ENCODE measurements around the gene TRIM44. TPM values are rescaled to one million over a fixed set of nuclear protein-coding genes. Genes with fewer than 3 reads are reported as not detected.

TRIM44 gene
- total RNA-seq, 1 donor from 2014 or later = 9.7 TPM

- no peak for TF ChIP-seq CTCF (IDR thresholded peaks at IDR 0.05; ENCODE audit: insufficient read depth, low read length, severe bottlenecking)
- no peak for FAIRE-seq
- H3K4me3 ChIP-seq (ENCODE audit: low read depth, low read length) = no peak overlapping the region
- DNase-seq (ENCODE audit: low read depth) = peak; percentile 3
- no peaks in the 10 kb centered on the region for H3K27me3 ChIP-seq (ENCODE audit: control insufficient read depth, insufficient read depth, low read length)
- no peaks in the 10 kb centered on the region for H3K36me3 ChIP-seq (ENCODE audit: control insufficient read depth, insufficient read depth, low read length)
Measured at GRCh38 chr11:35717043-35717442, 54.5 kb downstream of the TRIM44 start.

- Histone ChIP-seq H3K36me3 (ENCODE audit: control insufficient read depth, insufficient read depth, low read length) (no peaks in the 10 kb centered on the region), H3K4me3 (ENCODE audit: low read depth, low read length) (no peak overlapping the region), H3K27me3 (ENCODE audit: control insufficient read depth, insufficient read depth, low read length) (no peaks in the 10 kb centered on the region)
- TF ChIP-seq CTCF (IDR thresholded peaks at IDR 0.05; ENCODE audit: insufficient read depth, low read length, severe bottlenecking) = no peak
- DNase-seq (ENCODE audit: low read depth) = no peak
- no peak for FAIRE-seq
Measured at GRCh38 chr11:35717520-35717919, 54.9 kb downstream of the TRIM44 start.

GRCh38 chr11:35721651-35722282 is 59.2 kb downstream of the TRIM44 start:
- FAIRE-seq (no peak), DNase-seq (ENCODE audit: low read depth) (no peak)
- no peak for TF ChIP-seq CTCF (IDR thresholded peaks at IDR 0.05; ENCODE audit: insufficient read depth, low read length, severe bottlenecking)
- Histone ChIP-seq H3K4me3 (ENCODE audit: low read depth, low read length) (no peak overlapping the region), H3K27me3 (ENCODE audit: control insufficient read depth, insufficient read depth, low read length) (no peaks in the 10 kb centered on the region), H3K36me3 (ENCODE audit: control insufficient read depth, insufficient read depth, low read length) (peaks cover 1% of the 10 kb centered on the region)

- DNase-seq (ENCODE audit: low read depth) = no peak
- H3K4me3 ChIP-seq (ENCODE audit: low read depth, low read length) = no peak overlapping the region
- no peaks in the 10 kb centered on the region for H3K27me3 ChIP-seq (ENCODE audit: control insufficient read depth, insufficient read depth, low read length)
- H3K36me3 ChIP-seq (ENCODE audit: control insufficient read depth, insufficient read depth, low read length) = peaks cover 1% of the 10 kb centered on the region
- no peak for FAIRE-seq
- TF ChIP-seq CTCF (IDR thresholded peaks at IDR 0.05; ENCODE audit: insufficient read depth, low read length, severe bottlenecking) = no peak
Measured at GRCh38 chr11:35722641-35723040, 60.1 kb downstream of the TRIM44 start.

GRCh38 chr11:35723493-35723892 is 60.9 kb downstream of the TRIM44 start:
- Histone ChIP-seq H3K27me3 (ENCODE audit: control insufficient read depth, insufficient read depth, low read length) (no peaks in the 10 kb centered on the region), H3K4me3 (ENCODE audit: low read depth, low read length) (no peak overlapping the region), H3K36me3 (ENCODE audit: control insufficient read depth, insufficient read depth, low read length) (peaks cover 1% of the 10 kb centered on the region)
- DNase-seq (ENCODE audit: low read depth) = peak; percentile 66
- FAIRE-seq = no peak
- TF ChIP-seq CTCF (IDR thresholded peaks at IDR 0.05; ENCODE audit: insufficient read depth, low read length, severe bottlenecking) = no peak

GRCh38 chr11:35723913-35724312 is 61.3 kb downstream of the TRIM44 start:
- FAIRE-seq (no peak), DNase-seq (ENCODE audit: low read depth) (peak; percentile 18)
- H3K27me3 ChIP-seq (ENCODE audit: control insufficient read depth, insufficient read depth, low read length) = no peaks in the 10 kb centered on the region
- no peak for TF ChIP-seq CTCF (IDR thresholded peaks at IDR 0.05; ENCODE audit: insufficient read depth, low read length, severe bottlenecking)
- H3K36me3 ChIP-seq (ENCODE audit: control insufficient read depth, insufficient read depth, low read length) = peaks cover 1% of the 10 kb centered on the region
- no peak overlapping the region for H3K4me3 ChIP-seq (ENCODE audit: low read depth, low read length)
